Hematopoietic multipotent progenitor cell treated with erythropoietin and hydrocortisone succinate and interleukin-3 and kit ligand, for 4 days (in vitro differentiated cells): Measurements from ENCODE around the gene MRPS10.
"Not testable (repeated sequence)": the region's sequence is repeated elsewhere in the genome, so short reads cannot be mapped to it uniquely, and the experiment has no call there.

ENCODE experiments used
- DNase-seq: peaks from one replicate; pipeline ENCODE4 v3.0.0-alpha.2; 2015

MRPS10 gene

DNA sequence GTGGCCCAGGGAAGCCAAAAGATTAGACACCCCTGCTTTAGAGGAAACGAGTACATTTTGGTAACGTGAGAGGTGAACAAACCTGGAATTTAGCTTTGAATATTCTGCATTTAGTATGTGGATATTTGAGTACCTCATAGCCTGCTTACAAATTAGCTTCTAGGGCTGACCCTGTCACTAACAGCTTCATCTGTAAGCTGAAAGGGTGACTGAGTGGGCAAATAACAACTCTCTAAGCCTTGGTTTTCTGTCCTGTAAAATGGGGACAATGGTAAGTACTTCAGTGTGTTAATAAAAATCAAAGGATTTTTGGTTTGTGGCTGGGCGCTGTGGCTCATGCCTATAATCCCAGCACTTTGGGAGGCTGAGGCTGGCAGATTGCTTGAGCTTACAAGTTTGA lies 14.5 kb downstream of the MRPS10 start:
- no peak for DNase-seq

DNA sequence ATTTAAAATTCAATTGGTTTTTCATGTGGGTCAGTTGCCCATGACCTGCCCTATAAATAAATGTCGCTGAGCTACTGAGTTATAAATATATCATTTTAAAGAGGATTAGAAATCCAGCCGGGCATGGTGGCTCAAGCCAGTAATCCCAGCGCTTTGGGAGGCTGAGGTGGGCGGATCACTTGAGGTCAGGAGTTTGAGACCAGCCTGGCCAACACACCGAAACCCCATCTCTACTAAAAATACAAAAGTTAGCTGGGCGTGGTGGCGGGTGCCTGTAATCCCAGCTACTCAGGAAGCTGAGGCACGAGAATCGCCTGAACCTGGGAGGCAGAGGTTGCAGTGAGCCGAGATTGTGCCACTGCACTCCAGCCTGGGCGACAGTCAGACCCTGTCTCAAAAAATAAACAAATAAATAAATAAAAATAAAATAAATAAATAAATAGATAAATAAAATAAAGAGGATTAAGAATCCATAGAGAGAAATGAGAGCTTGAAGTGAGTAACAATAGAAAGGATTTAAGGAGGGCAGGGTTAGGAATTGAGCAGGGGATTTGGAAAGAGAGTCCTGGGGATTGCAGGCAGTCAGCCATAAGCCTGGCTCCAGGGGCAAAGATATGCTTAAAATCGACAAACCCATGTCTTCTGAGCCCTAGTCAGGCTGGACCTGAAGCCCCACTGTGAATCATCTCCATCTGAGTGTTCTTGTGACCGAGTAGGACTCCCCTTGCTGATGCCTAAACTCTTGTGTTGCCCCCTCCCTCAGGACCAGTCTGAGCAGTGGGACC lies 15.3 kb downstream of the MRPS10 start:
- not testable (repeated sequence) for DNase-seq

DNA sequence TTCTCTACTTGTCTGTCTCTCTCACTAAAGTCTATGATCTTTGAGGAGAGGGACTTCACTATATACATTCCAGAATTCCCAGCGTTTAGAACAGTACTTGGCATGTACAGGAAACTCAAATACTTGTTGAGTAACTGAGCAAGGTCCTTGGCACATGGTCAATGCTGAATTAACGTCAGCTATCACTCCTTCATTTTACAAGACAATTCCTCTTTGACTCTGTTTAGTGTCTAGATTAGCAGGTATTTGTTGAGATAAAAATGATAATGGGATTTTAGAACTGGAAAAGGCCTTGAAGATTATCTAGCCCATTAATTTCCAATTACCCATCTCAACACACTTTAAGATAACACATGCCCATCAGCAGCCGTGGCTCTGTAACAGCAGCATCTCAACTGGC lies 16.3 kb downstream of the MRPS10 start:
- DNase-seq, result no peak

DNA sequence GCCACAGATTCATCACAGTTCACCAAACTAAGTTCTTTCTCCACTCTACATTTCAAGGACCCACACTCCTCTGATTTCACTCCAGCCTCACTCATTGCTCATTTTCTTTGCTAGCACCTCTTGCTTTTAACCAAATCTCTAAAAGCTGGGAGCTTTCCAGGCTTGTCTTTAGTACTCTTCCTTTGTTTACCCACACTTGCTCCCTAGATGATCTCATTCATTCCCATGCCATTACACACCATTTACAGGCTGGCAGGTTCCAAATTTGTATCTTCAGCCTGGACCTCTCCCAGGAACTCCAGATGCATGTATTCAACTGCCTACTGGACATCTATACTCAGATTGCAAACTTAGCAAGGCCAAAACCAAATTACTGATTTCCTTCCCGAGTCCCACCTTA lies 17.6 kb downstream of the MRPS10 start:
- DNase-seq, result no peak

DNA sequence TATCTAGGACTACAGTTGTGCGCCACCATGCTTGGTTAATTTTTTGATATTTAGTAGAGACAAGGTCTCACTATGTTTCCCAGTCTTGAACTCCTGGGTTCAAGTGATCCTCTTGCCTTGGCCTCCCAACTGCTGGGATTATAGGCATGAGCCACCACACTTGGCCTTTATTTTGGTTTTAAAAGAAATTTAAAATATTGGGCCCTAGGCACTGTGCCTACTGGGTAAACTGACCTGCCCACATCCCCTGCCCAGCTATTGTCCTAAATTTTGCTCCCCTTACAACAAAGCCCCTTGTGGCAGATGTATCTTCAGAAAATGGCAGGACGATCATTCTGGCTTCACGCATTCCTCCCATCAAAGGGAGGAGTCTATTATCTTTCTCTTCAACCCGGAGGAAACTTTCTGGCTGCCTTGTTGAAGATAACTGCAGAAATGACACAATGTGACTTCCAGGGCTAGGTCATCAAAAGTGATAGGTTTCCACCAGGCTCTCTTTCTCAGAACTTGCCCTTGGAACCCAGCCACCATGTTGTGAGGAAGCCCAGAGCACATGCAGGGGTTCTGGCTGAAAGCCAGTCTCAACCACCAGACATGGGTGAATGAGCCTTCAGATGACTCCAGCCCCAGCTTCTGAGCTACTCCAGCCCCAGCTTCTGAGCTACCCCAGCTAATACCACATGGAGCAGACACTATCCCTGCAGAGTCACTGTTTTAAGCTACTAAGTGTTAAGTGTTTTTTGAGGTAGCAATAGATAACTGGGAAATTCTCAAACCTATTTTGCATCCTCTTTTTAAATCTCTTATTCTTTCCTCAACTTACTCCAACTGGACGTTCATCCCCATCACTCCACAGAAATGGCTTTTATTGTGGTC lies 18.3 kb downstream of the MRPS10 start:
- peak; percentile 94 for DNase-seq

DNA sequence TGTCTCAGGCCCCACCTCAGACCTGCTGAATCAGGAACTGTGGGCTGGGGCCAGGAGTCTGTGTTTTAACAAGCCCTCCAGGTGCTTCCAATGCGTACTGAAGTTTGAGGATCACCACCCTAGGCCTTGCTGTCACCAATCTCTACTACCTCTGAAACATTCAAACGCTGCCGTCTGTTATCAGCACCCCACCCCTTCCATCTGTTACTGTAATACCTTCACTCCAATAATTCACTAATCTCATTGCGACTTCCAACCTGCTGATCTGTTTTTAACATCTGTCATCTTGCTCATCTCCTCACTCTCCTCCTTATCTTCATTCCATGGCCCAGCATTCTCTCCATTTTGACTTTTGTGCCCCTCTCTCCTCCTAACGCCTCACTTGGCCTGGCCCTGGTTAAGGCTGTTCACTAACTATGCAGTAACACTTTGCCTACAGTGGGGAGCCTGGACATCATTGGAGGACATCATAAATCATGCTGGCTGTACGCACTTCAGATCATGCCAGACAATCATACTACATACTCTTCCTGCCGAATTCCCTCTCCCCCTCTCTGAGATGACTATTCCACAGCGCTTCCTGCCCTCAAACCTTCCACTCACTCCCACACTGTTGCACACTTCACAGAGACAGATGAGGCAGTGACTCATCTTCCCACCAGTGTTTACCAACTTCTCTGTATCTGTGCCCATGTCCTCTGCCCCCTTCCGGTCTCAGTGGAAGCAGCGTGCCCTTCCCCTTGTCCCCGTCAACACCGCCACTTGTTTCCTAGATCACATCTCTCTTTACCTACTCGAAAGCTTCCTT lies 19.9 kb downstream of the MRPS10 start:
- peak; percentile 75 for DNase-seq

DNA sequence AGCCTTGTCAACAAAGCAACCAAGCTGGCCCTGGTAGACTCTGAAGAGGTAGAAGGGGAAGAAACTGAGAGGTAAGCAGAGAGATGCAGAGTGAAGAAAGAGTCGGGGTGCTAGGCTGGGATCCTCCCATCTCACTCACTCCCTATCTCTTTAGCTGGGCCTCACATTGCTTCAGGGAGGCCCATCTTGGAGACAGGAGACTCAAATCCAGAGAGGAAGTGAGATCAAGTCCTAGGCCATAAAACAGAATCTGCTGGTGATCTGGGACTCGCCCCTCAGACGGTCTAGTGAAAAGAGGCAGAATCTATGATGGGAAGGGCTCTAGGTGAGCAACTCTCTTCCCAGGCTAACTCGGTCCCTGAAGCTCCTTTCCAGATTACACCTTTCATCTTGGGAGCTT lies 22.2 kb downstream of the MRPS10 start:
- no peak for DNase-seq

DNA sequence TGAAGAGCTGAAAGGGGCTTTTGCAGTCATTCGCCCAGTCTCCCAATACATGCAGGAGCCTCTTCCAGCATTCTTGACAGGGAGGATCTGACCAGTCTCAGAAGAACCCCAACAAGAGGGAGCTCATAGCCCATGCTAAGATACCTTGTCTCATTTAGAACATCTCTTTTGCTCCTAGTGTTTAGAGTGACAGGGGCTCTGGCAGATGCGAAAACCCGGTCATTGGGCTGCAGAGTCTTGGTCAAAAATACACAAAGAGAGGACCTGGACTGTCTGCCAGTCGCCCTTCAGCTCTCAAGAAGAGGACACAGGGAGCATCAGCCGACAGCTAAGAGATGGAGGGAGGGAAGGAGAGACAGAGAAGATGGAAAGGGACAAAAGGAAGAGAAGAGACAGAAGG lies 23.6 kb downstream of the MRPS10 start:
- no peak for DNase-seq

DNA sequence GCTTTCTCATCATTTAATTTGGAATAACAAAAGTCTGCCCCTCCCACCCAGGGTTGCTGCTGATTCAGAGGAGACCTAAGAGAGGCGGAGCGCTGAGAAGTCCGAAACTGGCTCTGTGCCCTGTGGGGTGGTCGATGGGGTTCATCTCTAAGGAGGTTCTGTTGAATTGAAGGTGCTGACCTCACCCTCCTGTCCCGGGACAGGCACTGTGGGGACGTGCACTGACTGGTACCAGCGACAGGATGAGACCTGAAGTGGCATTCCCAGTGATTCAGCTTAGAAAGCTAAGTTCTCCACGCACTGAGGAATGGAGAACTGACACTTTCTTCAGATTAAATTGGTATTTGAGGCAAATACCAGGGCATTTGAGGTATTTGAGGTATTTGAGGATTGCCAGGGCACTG lies 24.2 kb downstream of the MRPS10 start:
- no peak for DNase-seq

DNA sequence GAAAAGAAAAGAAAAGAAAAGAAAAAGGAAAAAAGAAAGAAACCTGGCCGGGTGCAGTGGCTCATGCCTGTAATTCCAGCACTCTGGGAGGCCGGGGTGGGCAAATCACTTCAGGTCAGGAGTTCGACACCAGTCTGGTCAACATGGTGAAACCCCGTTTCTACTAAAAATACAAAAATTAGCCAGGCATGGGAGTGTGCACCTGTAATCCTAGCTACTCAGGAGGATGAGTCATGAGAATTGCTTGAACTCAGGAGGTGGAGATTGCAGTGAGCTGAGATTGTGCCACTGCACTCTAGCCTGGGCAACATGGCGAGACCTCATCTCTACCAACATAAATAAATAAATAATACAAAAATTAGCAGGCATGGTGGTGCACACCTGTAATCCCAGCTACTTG lies 25.3 kb downstream of the MRPS10 start:
- not testable (repeated sequence) for DNase-seq

DNA sequence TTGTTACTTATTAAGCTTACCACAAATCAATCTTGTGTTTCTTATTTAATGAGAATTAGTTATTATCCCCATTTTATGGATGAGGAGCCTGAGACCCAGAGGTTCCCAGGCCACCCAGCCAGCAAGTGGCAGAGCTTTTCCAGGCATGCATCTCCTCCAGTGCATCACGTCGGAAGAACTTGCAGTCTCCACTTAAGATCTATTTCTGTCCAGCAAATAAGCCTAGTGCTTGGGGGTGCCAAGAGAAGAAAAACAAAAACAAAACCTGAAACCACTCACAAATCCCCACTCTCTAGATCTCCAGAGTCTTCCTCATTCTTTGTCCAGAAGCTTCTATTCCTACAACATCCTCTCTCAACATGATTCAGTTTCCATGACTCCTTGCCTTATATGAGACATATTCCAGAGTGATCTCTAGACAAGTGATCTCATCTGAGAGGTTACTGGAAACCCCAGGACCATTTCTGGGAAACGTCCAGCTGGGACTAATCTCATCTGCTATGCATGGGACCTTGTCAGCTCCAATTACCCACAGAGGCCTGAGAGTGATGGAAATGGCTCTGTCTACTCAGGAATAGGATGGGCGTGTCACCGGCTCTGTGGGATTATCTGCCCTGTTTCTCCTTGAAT lies 27.0 kb downstream of the MRPS10 start:
- DNase-seq, result no peak

DNA sequence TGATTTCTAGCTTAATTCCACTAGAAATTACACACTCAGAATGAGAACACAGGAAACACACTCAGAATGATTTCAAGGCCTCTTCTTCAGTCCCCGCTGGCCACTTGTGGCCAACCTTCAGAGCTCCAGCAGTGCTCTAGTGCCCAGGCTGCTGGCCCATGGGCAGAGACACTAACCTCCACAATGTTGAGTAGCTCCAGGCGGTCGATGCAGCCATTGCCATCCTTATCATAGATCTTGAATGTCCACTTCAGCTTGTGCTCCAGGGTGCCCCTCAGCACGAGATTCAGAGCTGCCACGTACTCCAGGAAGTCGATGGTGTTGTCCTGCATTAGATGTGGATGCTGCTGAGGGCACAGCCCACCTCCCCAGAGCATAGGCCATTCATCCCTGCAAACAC lies 29.3 kb downstream of the MRPS10 start:
- DNase-seq, result no peak

DNA sequence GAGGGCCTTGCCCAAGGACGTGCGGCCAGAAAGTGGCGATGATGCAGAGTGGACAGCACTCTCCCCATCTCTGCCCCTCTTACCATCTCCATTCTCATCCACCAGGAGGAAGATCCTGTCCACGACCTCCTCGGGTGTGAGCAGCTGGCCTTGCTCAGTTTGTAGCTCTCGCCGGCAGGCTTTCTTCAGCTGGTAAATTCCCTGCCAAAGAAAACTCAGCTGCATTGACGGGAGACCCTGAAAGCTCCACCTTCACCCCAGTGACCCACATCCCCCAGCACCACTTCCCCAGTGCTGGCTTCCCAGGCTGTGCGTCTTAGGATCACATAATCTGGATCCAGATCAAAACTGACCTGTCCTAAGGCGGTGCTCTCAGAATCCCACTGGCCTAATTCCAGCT lies 32.1 kb downstream of the MRPS10 start:
- DNase-seq, result no peak

DNA sequence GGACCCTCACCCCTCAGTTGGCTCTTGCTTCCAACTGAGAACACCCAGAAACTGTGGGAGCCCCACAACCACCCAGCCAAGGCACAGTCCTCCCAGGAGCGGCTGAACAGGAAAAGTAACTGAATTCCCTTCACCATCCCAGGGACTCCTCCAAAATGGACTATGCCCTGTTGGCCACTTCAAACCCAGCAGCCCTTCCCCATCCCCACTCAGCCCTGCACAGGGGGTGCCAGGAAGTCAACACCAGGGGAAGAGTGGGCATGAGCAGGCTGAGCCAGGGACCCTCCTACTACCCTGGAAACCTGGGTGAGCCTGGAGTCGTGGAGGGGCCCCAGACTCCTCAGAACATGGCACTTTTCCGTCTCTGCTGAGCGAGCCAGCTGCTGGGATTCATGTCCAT lies 33.2 kb downstream of the MRPS10 start:
- DNase-seq, result no peak

DNA sequence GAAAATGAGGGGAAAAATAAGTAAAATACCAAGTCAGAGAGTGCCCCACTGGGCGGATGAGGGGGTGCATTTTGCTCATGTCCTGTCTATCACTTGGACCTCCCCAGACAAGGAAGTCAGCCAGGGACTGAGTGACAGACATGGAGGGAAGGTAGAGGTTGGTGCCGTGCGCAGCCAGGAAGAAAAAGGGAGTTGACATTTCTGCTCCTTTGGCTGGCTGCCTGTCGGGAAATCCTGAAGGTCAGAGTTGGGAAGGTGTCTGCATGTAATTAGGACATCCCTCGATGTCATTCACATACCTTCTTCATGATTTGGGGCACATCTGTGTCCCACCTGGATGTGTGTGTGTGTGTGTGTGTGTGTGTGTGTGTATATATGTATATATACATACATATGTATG lies 35.6 kb downstream of the MRPS10 start:
- no peak for DNase-seq

DNA sequence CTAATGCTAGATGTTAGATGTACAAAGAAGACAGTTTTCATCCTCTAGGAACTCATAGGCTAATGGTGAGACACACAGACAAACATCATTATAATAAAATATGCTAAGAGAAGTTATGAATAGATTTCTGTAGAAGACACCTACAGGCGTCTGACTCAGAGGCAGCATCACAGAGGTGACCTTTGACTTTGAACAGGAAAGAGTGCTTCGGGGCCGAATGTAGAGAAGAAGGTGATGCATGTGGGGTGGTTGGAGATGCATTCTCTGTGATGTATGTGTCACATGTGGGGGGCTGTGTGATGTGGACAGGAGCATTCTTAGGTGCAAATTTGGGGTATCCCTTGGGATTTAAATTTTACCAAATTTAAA lies 37.7 kb downstream of the MRPS10 start:
- no peak for DNase-seq

DNA sequence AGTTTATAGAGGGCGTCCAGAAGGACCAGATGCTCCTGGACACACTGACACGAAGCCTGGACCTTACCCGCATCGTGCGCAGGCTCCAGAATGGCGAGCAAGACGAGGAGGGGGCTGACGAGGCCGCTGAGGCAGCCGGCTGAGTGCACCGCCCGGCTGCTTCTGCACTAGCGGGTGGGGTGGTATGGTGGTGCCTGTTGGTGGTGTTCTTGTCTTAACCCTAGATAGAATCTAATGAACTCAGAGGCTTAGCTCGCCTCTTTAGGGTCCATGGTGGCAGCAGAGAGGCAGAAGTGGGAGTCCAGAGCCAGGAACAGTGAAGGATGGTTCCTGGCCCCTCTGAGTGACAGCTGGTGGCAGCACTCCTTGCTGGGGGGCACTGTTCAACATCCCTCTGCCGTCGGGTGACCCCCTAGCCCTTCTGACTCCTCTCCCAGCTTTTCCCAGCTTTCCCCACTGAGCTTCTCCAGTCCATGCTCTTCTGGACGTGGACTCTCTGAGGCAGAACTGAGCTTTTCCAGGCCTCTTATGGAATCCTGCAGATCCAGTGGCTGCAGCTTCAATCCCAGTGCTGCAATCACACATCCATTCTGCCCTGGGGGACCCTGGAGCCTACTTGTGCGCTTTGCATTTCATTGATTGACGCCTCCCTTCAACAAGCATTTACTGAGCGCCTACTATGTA lies 38.3 kb downstream of the MRPS10 start:
- DNase-seq, result no peak

DNA sequence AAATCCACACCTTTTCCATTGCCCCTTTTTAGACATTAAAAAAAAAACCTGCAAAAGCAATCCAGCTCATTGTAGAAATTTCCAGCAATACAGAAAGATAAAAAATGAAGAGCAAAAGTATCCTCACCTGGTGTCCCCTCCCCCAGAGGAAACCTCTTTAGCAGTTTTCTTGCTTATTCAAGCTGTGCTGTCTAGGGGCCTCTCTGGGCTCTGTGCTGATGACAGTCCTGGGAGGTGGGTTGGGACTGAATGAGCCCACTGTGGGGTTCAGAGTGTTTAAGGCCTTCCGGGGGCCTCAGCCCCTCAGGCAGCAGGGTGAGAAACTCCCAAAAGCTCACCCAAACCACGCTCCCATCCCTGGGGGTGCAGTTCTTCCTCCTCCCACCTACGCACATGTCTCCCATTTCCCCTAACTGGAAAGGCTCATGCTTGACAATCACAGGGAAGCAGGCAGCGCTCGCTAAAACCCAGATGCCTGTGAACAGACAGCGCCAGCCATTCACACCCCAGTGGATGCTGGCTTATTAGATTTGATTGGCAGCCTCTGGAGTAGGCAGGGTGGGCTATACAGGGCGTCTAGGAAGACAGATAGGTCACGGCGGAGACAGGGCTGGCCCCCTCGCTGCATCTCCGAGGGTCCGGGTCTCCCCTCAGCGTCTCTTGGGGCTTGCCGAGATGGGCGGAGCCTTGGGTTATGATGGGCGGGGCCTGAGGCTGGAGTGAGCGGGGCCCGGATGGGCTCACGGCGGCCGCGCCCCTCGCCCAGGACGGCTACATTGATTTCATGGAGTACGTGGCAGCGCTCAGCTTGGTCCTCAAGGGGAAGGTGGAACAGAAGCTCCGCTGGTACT lies 39.9 kb downstream of the MRPS10 start:
- no peak for DNase-seq

DNA sequence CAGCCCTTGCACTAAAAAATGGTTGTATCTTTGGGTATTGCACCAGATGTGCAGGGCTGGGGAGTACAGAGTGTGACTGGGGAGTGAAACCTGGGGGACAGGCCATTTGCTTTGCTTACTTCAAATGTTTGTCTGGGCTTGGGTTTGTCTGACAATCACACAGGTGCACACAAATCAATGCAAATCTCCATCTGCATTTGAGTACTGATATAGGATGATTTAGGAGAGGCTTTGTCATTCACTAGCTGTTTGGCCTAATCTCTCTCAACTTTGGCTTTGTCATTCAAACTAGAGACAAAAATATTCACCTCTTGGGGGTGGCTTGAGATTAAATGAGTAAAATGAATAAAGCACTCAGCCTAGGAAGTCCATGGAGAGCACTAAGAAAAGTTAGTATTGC lies 40.7 kb downstream of the MRPS10 start:
- no peak for DNase-seq

DNA sequence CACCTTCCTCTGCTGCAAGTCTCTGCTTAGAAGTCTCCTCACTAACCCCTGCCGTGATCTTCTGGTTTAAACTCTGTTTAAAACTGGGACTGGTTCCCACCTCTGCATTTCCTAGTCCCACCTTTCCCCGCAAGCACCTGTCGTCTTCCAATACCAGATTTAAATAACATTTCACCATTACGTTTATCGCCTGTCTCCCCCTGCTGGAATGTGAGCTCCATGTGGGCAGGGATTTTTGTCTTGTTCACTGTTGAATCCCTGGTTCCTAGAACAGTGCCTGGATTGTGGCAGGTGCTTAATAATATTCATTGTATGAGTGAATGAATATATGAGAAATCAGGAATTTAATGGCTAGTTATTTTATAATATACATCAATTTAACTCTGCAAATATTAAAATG lies 41.8 kb downstream of the MRPS10 start:
- DNase-seq, result peak; percentile 29

DNA sequence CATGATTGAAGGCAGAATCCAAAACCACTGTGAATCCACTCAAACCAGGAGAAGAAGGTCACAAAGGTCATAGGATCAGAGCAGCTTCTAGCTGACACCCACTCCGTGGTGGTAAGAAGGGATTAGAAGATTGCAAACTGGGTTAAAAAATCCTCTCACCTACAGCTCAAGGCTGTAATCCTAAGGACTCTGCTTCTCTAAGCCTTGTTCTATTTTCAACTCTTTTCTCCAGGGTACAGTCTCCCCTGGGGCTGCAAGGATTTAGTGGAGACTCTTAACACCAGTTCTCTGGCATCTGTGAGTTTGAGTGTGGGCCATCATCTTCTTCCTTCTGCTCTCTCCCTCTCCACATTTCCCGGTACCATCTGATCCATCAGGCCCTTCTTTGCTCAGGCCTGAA lies 44.6 kb downstream of the MRPS10 start, which contains the start of gene GUCA1A:
TSS of gene GUCA1A (plus strand) at position 264 of the 400 bp plus-strand sequence. CDS start 250 bp downstream, outside the sequence.
- DNase-seq, result no peak
